Right hindlimb (tissue), 1 donor: Measurements from ENCODE around the gene STON2.

ENCODE experiments used
- DNase-seq: peaks from one replicate; pipeline ENCODE4 v3.0.0-alpha.2; 2018

The STON2 gene

DNA sequence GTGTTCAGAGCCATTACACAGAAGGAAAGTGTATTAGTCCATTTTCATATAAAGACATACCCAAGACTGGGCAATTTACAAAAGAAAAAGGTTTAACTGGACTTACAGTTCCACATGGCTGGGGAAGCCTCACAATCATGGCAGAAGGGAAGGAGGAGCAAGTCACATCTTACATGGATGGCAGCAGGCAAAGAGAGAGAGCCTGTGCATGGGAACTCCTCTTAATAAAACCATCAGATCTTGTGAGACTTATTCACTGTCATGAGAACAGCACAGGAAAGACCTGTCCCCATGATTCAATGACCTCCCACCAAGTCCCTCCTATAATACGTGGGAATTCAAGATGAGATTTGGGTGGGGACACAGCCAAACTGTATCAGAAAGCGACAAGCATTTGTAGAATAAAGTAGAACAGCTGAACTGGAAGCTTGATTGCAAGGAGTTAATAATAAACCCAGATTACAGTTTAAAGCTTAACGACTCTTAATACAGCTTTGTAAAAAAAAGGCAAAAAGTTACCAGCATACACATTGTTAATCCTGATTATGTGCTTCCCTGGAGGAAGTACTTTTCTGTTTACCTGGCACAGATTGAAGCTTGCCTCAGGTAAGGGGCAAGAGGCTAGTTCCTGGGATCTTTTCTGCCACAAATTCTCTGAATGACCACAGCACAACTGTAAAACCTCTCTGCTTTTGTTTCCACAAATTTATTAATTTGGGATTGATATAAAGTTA, 18.1 kb upstream of the STON2 start:
- DNase-seq, result no peak

DNA sequence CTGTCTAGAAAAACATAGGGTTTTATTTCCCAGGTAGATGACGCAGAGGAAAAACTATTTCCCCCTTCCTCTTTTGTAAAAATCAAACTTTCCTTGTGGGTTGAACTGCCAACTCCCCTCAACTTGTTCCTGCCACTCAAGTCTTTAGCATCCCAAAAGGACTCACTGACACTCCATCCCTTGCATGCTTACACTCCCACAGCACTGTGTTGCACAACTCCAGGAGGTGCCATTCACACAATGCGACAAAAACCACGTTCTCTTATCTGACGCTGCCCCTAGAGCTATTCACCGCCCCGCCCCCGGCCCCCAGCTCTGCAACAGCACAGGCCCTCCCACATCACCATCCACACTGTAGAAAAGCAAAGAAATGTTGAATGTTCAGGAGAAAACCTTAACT, 16.9 kb upstream of the STON2 start:
- no peak for DNase-seq

DNA sequence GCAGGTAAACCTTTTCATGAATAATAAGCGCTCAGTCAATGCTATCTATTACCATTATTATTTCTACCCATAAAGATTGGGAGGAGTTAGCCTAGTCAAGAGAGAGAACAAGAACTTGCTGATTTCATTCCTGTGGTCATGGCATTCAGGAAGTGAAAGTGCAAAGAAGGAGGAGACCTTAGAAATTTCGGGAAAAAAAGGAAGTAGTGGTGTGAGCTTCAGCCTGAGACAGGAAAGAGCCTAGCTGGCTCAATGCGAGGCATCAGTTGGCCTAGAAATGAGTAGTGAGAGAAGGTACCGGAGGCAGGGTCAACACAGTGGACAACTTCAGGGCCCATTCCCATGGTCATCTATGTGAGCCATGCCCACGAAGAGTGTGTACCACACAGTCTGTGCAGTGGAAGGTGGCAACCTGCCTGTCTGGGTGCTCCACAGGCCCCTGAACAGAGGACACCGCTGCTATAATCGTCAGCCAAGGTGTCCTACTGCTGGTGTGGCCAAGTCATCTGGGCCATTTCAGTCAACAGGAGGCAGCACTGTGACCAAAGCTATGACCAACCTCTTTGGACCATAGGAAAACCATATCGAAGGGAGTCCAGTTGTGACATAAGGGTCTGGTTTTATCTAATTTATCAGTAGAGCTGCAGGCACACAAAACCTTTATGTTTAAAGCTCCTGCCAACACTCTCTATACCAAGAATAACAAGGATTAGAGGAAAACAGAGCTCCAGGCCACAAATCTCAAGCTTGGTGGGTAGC, 16.2 kb upstream of the STON2 start:
- no peak for DNase-seq

DNA sequence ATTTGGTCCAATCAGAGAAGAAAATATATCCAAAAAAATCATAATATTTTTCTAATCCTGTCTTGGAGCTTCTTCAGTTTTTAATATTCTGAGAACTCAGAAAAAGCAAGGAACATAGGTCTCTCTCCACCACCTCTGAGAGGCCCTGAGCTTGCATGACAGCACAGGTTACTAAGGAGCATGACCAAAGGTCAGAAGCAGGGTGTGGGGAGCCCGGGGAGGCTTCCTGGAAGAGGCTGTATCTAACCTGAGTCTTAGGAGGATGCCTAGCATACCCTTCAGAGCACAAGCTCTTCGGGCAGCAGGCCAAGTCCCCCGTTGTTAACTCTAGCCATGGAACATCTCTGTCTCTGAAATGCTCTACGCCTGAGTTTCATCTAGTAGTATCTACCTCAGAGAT, 15.7 kb upstream of the STON2 start:
- no peak for DNase-seq

DNA sequence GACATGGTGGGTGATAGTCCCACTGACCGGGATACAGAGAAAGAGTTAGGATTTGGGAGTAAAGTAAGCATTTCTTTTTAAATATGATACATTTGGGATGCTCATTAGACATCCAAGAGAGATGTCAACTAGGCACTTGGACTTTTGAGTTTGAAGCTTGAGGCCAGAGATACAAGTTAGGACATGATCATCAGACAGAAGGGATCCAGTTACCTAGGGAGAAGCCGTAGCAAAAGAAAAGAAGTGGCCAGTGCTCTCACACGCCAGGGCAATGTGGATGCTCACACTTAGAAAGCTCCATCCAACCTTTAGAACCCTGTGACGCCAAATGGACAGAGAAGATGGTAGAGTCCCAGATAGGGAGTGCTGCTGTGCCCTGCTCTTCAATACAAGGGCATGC, 14.0 kb upstream of the STON2 start:
- DNase-seq, result no peak

DNA sequence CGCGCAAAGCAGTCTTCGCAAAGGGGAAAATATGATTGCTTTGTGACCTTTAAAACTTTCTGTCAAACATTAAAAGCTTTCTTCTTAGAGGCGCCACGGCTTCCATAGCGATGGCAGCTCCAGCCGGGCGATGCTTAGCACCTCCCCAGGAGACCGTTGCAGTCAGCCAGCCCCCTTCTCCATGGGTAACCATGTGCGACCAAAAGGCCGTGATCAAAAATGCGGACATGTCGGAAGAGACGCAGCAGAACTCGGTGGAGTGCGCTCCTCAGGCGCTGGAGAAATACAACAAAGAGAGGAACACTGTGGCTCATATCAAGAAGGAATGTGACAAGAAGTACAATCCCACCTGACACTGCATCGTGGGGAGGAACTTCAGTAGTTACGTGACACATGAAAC, 12.7 kb upstream of the STON2 start:
- no peak for DNase-seq

DNA sequence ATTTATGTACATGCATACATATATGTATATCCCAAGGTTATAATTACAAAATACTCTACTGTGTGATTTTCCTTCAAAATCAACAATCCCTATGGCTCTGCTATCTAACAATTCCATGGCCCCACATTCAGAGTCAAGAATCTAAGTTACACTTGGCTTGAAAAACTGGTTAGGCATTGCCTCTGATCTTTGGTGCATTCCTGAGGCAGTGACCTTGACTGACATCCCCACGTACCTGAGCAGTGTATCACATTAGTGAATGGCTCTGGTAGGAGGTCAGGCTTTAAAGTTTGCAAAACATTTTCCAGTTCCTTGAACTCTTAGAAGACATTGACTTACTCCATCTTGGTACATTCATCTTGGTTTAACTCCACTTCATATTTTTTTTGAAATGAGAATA, 8.5 kb upstream of the STON2 start:
- DNase-seq, result no peak

DNA sequence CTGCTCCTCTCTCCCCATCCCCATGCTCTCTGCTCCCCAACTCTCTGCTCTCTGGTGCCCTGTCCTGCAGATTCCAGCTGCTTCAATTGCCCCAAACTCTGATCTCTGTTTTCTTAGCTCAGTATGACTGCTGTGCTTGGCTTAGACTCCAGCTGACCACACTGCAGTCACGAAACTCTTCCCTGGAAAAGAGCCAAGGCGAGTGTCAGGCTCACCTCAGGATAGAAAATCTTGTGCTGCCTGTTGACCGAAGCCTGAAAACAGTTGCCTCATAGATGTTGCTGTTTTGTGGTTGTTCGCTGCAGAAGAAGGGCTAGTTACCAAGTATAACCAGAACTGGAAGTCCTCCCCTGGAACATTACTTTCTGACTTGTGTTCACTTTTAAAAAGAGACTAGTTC, 6.7 kb upstream of the STON2 start:
- peak; percentile 46 for DNase-seq

DNA sequence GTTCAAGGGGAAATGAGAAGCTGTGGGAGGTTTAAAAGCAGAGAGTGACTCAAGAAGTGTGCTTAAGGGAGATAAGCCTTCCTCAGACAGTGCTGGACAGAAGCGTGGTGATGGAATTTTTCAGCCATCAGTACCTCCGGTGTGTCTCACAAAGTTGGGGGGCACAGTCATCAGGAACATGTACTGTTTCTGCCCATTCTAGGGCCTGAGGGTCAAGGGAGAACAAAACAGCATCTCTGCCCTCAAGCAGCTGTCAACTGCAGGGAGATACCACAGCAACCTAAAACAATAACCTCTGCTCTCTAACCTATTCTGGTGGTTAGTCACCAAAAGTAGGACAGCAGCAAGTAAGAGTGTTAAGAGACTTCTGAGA, 2.0 kb upstream of the STON2 start:
- DNase-seq, result no peak

DNA sequence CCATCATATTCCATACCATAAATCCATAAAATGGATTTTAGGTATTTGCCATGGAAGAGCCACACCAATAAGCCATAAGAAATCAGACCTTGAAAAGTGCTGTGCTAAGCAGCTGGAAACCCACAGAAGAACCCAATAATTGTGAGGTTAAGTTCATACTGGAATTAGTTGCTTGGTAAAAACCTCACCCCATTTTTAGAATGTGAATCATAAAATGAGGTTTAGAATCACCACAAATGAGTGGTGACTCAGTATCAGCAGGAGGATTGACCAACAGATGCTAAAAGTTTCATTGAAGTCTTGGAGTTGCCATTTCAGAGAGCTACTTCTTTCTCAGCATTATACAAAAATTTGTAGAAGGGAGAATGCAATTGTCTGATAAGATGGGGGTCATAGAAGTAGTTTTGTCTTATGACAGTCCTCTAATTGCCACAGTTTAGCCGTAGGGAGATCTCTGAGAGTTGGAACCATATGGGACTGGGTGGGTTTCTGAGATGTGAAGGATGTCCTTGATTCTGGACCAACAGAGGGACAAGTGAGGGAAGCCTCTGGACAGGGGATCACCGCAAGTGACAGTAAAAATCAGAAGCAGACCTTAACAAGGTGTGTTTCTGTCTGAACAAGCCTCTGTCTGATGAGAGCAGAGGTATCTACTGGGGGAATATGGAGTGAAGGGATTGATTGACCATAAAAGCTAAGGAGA, 1.4 kb upstream of the STON2 start:
- no peak for DNase-seq

DNA sequence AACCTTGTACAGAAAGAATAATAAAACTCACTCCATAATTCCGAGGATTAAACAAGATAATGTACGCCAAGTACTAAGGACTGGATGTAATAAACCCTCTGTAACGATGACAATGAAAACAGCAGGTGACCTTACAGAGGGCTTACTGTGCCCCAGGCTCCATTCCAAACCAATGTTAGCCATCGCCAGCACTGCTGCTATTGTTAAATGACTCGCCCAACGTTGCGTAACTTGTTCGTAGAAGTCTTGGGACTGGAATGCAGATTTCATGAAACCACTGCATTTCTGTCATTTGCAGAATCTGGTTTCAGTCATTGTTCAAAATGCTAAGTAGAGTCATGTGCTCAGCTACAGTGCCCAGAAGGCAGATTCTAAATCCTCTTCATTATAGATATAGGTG, 728 bp upstream of the STON2 start:
- no peak for DNase-seq

DNA sequence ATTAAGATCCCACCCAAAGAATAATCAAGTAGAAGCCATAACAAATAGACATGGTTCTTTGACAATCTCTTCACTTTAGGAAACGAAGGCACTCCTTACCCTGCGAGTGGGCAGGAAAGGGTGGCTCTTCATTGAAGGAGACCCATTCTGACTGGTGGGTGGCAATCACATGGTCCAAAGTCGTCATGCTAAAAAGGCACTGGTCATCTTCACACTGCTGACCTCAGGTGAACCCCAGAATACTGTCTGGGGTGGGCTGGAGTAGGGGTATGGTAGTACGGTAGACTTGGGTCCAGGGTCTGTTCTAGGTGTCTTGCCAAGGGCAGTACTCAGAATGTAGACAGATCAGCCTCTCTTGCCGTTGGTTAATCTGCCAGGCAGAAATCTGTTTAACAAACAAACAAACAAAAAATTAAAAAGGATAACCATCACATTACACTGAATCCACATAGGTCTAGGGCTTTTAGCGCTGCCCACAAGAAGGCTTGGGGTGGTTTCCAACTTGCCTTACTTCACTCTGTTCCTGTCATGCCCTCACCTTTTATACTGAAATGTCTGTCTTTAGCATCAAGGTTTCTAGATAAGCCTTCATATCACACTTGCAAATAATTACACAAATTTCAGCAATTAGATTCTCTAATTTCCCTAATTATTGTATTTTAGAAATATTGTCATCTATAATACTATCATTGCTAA, 1.8 kb downstream of the STON2 start:
- DNase-seq, result no peak

DNA sequence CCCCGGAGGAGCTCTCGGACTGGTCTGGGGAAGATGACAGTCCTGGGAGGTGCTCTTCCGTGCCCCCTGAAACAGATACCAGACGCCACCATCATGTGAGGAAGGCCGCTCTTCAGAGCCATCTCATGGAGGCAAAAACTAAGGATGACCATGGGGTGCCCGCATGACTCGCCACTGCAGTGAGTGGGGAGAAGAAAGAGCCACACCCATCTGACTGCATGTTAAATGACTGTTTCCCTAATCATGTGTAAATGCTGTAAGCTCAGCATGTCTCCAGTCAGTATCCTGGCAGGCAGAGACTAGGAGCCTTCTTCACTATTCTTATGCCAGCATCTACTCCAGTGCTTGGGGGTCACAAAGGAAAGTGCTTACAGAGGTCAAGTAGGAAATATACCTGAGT, 4.0 kb downstream of the STON2 start:
- DNase-seq, result no peak

DNA sequence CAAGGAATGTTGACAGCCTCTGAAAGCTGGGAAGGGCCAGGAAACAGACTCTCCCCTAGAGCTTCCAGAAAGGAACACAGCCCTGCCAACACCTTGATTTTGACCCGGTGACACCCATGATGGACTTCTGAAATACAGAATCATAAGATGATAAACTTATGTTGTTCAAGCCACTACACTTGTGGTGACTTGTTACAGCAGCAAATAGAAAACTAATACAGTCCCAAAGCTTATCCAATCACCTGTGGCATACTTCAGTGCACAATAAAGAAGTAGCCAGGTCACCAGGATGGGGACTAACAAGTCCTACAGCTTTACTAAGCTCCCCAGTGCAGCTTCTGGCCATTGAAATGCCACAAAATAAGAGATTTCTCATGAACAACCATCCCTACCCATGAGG, 5.4 kb downstream of the STON2 start:
- DNase-seq, result no peak

DNA sequence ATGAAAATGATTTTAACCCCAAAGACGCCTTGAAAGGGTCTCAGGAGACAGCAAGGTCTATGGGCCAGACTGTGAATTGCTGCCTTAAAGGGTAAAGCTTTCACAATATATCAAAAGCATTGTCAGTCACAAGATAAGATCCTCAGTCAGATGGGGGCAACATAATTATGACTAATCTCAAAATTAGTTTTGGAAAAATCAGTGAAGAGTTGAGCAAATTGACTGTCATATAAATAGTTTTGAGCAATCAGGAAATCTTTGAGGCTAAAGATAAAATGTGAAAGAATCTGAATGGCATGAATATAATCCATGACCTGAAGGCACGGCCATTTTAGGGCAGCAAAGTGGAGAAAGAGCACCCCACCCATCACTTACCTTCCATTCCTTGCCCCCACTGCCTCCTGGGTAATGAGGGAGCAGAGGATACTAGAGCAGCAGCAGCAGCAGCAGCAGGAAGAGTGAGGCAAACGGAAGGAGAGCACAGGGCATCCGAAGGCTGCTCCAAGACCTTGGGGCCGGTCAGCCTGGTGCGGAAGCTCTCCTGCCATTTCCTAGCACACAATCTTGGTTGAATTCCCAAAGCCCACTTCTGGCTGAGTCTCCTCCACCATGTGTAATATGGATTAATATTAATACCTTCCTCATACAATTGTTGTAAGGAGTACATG, 7.0 kb downstream of the STON2 start:
- DNase-seq, result no peak

DNA sequence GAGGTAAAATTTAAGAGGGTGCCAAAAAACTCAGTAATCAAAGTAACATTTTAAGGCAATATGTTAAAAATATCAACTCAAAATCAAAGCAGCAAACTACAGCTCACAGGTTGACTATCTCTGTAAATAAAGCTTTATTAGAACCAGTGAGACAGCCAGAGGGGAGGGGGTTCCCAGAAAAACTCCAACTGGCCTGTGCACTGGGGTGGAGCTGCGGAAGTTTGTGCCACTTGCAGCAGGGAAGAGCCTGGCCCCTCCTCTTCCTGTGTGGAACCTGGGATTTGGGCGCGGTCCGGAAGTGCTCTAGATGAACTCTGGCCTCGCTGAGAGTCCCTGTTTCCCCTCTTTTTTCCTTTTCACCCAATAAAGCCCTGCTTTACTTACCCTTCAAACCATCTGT, 8.1 kb downstream of the STON2 start:
- DNase-seq, result no peak

DNA sequence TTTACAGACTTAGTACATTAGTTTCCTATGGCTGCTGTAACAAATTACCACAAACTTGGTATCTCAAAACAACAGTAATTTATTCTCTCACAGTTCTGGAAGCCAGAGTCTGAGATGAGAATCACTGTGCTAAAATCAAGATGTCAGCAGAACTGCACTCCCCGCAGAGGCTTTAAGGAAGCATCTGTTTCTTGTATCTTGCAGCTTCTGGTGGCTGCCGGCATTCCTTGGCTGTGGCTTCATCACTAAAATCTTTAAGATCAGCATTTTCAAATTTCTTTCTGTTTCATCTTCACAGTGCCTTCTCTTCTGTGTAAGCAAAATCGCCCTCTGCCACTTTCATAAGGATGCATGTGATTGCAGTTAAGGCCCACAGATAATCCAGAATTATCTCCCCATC, 9.4 kb downstream of the STON2 start:
- no peak for DNase-seq

DNA sequence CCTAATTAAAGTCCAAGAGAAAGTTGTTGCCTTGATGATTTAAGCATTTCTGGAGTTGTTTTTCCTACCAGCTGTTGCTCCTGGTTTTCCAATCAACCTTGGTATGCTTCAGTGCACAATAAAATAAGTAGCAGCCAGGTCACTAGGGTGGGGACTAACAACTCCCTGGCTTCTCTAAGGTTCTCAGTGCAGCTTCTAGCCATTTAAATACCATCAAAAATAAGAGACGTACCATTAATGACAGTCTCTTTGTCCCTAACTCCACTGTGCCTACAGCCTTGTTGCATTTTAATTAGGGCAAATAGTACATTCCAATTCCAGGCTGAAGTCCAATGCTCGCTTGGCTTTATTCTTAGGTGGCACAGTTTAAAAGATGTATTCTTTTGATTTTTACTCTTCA, 11.8 kb downstream of the STON2 start:
- DNase-seq, result no peak

DNA sequence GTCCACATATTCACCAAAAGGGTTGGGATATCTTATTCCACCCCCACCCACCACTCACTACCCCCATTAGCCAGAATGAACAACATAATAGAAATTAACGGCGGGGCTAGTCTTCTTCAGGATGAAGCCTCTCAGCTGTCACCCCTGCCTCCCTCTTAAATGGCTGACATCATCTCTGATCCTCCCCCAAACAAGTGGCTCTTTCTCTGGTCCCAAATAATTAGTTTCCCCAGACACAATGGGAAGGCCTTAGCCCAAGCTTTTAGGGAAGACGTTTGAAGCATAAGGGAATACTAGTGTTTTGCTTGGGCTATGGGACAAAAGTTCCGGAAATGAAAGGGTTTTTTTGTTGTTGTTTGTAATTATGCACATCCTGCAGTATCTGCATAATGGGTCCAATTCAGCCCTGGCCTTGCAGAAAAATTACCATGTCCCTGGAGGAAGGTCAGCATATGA, 13.8 kb downstream of the STON2 start:
- no peak for DNase-seq

DNA sequence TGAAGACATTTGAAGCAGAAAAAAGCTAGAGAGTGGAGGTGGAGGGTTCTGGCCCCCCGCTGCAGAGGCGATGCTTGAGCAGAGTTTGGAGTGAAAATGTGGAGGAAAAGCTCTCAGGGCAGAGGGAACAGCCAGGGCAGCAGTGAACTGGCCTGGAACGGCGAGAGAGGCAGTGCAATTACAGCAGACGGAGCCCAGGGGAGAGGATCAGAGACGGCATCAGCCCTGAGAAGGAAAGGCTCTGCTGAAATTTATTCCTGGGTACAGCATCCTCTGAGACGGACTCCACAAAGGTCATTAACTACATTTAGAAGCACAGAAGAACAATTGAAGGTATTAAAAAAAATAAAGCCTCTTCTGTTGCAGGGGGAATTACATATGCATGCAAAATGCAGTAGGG, 14.2 kb downstream of the STON2 start:
- DNase-seq, result no peak

DNA sequence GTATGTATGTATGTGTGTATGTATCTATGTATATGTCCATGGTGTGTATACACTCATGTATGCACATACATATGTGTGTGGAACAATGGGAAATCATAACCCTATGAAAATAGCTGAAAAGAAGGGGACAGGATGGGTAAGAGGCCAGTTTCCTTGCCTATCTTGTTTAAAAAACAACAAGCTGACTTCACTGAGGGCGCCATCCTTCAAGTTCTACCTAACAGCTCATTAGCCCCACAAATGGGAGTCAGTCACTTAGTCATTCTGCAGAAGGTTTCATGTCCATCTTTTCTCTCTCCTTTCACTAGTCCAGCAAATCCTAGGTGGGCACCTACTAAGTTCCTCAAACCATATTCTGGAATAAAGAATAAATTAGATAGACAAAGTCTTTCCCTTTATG, 14.7 kb downstream of the STON2 start:
- DNase-seq, result no peak

DNA sequence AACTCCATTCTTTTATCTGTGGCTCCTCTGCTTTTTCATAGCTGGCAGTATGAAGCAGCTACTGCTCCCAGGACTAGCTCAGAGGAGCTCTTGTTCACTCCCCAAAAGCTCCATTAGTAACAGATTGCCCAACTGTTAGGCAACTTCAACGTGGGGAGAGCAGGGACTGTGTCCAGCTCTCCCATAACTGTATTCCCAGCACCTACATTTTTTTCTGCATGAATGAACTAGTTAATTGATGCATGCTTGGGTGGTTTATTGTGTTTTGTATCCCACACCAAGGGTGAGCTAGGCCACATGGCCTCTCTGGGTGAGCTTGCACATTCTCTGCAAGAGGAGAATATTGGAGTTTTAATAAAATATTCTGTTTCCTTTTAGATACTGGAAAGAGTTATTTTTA, 15.2 kb downstream of the STON2 start:
- DNase-seq, result no peak
